Kidney (tissue), 14 donors: Measurements from ENCODE around the gene PHOSPHO1. TPM values are rescaled to one million over a fixed set of nuclear protein-coding genes. Genes with fewer than 3 reads are reported as not detected.

Experiments
- DNase-seq, 5 donors: peaks; one replicate each; pipeline ENCODE4 v3.0.0-alpha.2; 2013 to 2020
- FAIRE-seq: peaks from 2 replicates; lab custom pipeline; 2012; peaks lifted over from hg19 to GRCh38; lab: Jason Lieb, UNC
- H3K27ac ChIP-seq, 2 donors: one replicate each; pipeline ENCODE4 v1.7.0; 2013; ENCODE audit warnings: low read depth in 2 of 2, low read length in 2 of 2, inconsistent platforms in 1 of 2
- H3K27me3 ChIP-seq: one replicate; pipeline ENCODE4 v1.7.1; 2013; ENCODE audit warnings: low read length, inconsistent platforms; ENCODE audit not compliant: control insufficient read depth, insufficient read depth
- H3K36me3 ChIP-seq, 3 donors: one replicate each; pipeline versions ENCODE4 v1.7.0 to v1.7.1; 2013; ENCODE audit warnings: low read length in 3 of 3, control low read depth in 1 of 3, inconsistent platforms in 1 of 3; ENCODE audit not compliant: insufficient read depth in 3 of 3, control insufficient read depth in 2 of 3
- H3K4me1 ChIP-seq, 3 donors: one replicate each; pipeline versions ENCODE4 v1.7.0 to v1.7.1; 2013; ENCODE audit warnings: low read length in 3 of 3, inconsistent platforms in 1 of 3, low read depth in 1 of 3; ENCODE audit not compliant: control insufficient read depth in 2 of 3, insufficient read depth in 2 of 3
- H3K4me3 ChIP-seq, 3 donors: one replicate each; pipeline versions ENCODE4 v1.7.0 to v1.8.1; 2013; ENCODE audit warnings: low read length in 3 of 3, control low read depth in 1 of 3, inconsistent platforms in 1 of 3
- H3K9ac ChIP-seq, 3 donors: one replicate each; pipeline versions ENCODE4 v1.7.0 to v1.7.1; 2013; ENCODE audit warnings: low read length in 3 of 3, control low read depth in 1 of 3, inconsistent platforms in 1 of 3
- H3K9me3 ChIP-seq, 3 donors: one replicate each; pipeline versions ENCODE4 v1.7.0 to v1.7.1; 2013; ENCODE audit warnings: low read length in 3 of 3, control low read depth in 1 of 3, inconsistent platforms in 1 of 3; ENCODE audit not compliant: control insufficient read depth in 2 of 3, insufficient read depth in 1 of 3
- CTCF ChIP-seq: IDR thresholded peaks from 3 replicates; pipeline ENCODE4 v1.5.1; 2012; ENCODE audit warnings: mild to moderate bottlenecking, moderate library complexity, borderline replicate concordance; ENCODE audit not compliant: insufficient read depth; ENCODE audit errors: extremely low read depth
- intact Hi-C: fragments of 100-400 bp; cut with DNase I; formaldehyde crosslinking; loops from one replicate; pipeline ENCODE4 v1.11.1; 2022
- polyA plus RNA-seq: library from polyadenylated mRNA; stranded (reverse); fragments of 350-450 nt; fragmentation: Illumina TruSeq; extraction: RNeasy Lipid Tissue Mini Kit (QIAGEN cat#74804); gene quantifications from one replicate; pipeline ENCODE4 v1.2.3, GENCODE V29; 2014; ENCODE audit warnings: low read depth, low replicate concordance; ENCODE audit not compliant: insufficient read depth
- total RNA-seq: library from RNA; stranded (reverse); fragmentation: NEBNext Ultra II Directional; extraction: Animal tissue kit (Norgen Biotek cat#: 25700); gene quantifications from one replicate; pipeline ENCODE4 v1.2.1, GENCODE V29; 2021
- donor health status: control.
- donor health status: control.
- donor health status: control.
- donor health status: control.
- donor health status: control.
- donor health status: DM: yes; HTN: yes; CAD: no.
- donor health status: Normal renal cell carcinoma (clear cell type).

PHOSPHO1 gene
- total and polyA plus RNA-seq, 2 donors from 2014 or later = 0.22 to 1.5 TPM

DNA sequence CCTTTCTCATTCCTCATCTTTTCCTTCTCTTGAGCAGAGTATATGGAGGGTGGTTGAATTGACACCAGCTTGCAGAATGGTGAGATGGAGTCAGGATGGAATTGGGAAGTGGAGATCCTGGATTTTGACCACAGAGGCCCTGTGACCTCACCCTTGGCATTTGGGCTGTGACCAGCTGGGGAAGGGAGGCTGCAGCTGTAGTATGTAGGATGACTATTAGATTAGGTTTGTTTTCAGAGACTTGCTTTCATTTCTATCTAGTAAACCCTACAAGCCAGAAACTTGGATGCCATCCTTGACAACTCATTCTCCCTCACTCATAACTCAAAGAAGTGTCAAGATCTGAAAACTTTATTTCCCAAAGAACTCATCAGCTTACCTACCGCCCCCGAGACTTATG, 26.1 kb downstream of the PHOSPHO1 start:
- intact Hi-C loops = no loop called here
- Histone ChIP-seq H3K9me3 (no peaks in the 10 kb centered on the region), H3K36me3 (no peaks in the 10 kb centered on the region), H3K4me3 (no peak overlapping the region), H3K27me3 (no peaks in the 10 kb centered on the region), H3K4me1 (peaks cover 0 to 3% (median 3%) of the 10 kb centered on the region in 3 donors), H3K9ac (no peak overlapping the region), H3K27ac (no peak overlapping the region)
- TF ChIP-seq CTCF = no peak
- no peak for FAIRE-seq
- DNase-seq = no peak

DNA sequence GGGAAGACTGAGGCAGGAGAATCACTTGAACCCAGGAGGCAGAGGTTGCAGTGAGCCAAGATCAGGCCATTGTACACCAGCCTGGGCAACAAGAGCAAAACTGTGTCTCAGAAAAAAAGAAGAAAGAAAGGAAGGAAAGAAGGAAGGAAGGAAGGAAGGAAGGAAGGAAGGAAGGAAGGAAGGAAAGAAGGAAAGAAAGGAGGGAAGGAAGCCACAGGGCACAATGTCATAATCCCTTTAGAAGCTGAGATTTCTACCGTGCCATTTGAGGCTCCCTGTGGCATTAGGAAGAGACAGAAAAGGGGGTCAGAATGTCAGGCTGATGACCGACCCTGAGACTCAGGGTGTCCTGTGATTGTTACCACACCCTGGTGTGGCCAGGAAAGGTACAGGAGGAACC, 26.8 kb downstream of the PHOSPHO1 start:
- no peak for DNase-seq
- H3K4me3 ChIP-seq = no peak overlapping the region
- no peaks in the 10 kb centered on the region for H3K27me3 ChIP-seq
- no peaks in the 10 kb centered on the region for H3K36me3 ChIP-seq
- intact Hi-C loops = no loop called here
- no peaks in the 10 kb centered on the region for H3K9me3 ChIP-seq
- H3K27ac ChIP-seq = no peak overlapping the region
- no peak for FAIRE-seq
- no peaks in the 10 kb centered on the region for H3K4me1 ChIP-seq
- H3K9ac ChIP-seq = no peak overlapping the region
- no peak for TF ChIP-seq CTCF

DNA sequence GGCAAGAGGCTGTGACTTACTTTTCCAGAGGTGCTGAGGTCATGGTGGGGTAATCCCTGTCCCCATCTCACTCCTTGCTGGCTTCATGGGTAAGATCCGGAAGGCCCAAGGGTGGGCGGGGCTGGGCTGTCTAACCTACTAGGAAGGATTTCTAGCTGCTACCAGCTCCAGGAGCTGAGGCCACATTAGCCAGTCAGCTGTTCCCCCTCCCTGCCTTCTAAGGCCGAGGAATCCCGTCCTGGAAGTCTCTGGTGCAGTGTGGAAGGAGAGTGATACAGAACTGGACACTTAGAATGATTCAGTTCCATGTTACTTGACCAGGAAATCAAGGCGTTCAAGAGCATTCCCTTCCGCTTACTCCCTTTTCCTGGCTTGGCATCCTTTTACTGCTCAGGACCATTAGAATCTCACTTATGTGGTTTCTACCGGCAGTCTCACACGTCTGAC, 29.1 kb downstream of the PHOSPHO1 start:
- DNase-seq (no peak), FAIRE-seq (no peak)
- H3K4me1 ChIP-seq = no peaks in the 10 kb centered on the region
- no peak for TF ChIP-seq CTCF
- H3K27me3 ChIP-seq = no peaks in the 10 kb centered on the region
- no peaks in the 10 kb centered on the region for H3K9me3 ChIP-seq
- H3K27ac ChIP-seq = no peak overlapping the region
- no peak overlapping the region for H3K9ac ChIP-seq
- H3K4me3 ChIP-seq = no peak overlapping the region
- H3K36me3 ChIP-seq = no peaks in the 10 kb centered on the region
- intact Hi-C loops = no loop called here
